ENCODE results near the gene CHD3.

DNA sequence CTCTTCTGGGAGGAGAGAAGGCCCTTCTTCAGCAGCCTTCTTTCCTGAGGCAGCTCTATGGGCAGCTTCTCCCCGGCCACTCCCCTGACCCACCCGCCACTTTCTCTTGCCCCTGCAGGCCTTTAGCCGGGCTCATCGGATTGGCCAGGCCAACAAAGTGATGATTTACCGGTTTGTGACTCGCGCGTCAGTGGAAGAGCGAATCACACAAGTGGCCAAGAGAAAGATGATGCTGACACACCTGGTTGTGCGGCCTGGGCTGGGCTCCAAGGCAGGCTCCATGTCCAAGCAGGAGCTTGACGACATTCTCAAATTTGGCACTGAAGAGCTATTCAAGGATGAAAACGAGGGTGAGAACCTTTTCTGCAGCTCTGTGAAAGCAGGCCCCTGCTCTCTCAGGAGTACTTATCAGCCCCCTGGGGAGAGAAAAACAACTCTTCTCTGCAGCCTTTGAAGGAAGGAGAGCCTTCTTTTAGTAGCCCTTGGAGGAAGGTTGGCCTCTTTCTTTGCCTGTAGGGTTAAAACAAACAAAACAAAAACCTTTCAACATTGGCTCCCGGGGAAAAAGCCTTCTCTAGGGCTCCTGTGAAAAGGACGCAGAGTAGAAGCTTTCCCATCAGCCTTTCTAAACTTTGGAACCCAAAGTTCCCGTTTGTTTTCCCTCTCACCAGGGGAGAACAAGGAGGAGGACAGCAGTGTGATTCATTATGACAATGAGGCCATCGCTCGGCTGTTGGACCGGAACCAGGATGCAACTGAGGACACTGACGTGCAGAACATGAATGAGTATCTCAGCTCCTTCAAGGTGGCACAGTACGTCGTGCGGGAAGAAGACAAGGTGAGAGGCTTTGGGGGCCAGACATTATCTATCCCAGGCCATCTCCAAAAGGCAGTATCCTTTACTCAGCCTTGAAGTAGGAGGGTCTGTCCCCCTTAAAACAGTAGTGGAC, 14.8 kb downstream of the CHD3 start:
- TF ChIP-seq ELK1 (IDR thresholded peaks at IDR 0.05; ENCODE audit: low read depth, low read length) (no peak), ZNF302 (CRISPR knock-in tag; IDR thresholded peaks at IDR 0.05) (no peak), PHF8 (IDR thresholded peaks at IDR 0.05; ENCODE audit: borderline replicate concordance, low read depth) (no peak), HEYL (CRISPR knock-in tag; IDR thresholded peaks at IDR 0.05) (no peak), HOXA7 (CRISPR knock-in tag; IDR thresholded peaks at IDR 0.05) (no peak), GATA3 (IDR thresholded peaks at IDR 0.05; ENCODE audit: borderline replicate concordance) (no peak), BCL3 (IDR thresholded peaks at IDR 0.05) (no peak), CHD2 (IDR thresholded peaks at IDR 0.05; ENCODE audit: low read length, partially characterized antibody) (no peak), CBX8 (IDR thresholded peaks at IDR 0.05) (no peak), EP300 (IDR thresholded peaks at IDR 0.05) (no peak), FOSB (CRISPR knock-in tag; IDR thresholded peaks at IDR 0.05) (no peak), KDM1A (IDR thresholded peaks at IDR 0.05; ENCODE audit: low read depth) (no peak)
- TF ChIP-seq, protein P1, sequence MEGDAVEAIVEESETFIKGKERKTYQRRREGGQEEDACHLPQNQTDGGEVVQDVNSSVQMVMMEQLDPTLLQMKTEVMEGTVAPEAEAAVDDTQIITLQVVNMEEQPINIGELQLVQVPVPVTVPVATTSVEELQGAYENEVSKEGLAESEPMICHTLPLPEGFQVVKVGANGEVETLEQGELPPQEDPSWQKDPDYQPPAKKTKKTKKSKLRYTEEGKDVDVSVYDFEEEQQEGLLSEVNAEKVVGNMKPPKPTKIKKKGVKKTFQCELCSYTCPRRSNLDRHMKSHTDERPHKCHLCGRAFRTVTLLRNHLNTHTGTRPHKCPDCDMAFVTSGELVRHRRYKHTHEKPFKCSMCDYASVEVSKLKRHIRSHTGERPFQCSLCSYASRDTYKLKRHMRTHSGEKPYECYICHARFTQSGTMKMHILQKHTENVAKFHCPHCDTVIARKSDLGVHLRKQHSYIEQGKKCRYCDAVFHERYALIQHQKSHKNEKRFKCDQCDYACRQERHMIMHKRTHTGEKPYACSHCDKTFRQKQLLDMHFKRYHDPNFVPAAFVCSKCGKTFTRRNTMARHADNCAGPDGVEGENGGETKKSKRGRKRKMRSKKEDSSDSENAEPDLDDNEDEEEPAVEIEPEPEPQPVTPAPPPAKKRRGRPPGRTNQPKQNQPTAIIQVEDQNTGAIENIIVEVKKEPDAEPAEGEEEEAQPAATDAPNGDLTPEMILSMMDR (IDR thresholded peaks at IDR 0.05), result no peak
